ENCODE measurements around the gene CUL4B.

CUL4B gene

DNA sequence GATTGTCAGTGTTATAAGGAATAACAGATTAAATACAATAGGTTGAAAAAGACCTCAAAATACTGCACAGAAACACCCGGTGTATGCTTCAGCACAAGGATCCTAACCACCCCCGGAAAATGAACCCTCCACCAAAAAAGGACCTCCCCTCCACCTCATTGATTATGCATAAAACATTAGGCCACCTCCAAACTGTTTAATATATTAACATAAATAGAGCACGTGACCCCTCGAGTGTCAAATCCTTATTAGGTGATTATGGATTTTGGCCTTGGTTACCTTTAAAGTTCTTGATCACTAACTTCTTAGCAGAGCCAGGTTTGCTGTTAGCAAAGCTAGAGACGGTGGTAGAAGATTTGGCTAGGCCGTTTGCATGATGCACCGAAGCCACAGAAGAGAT lies 958 bp downstream of the CUL4B start:
- no peak for DNase-seq (ENCODE audit: insufficient read length, low spot score)
- TF ChIP-seq, protein P1, sequence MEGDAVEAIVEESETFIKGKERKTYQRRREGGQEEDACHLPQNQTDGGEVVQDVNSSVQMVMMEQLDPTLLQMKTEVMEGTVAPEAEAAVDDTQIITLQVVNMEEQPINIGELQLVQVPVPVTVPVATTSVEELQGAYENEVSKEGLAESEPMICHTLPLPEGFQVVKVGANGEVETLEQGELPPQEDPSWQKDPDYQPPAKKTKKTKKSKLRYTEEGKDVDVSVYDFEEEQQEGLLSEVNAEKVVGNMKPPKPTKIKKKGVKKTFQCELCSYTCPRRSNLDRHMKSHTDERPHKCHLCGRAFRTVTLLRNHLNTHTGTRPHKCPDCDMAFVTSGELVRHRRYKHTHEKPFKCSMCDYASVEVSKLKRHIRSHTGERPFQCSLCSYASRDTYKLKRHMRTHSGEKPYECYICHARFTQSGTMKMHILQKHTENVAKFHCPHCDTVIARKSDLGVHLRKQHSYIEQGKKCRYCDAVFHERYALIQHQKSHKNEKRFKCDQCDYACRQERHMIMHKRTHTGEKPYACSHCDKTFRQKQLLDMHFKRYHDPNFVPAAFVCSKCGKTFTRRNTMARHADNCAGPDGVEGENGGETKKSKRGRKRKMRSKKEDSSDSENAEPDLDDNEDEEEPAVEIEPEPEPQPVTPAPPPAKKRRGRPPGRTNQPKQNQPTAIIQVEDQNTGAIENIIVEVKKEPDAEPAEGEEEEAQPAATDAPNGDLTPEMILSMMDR (IDR thresholded peaks at IDR 0.05; ENCODE audit: insufficient read depth, missing control alignments), result no peak
- FAIRE-seq, result no peak

GRCh38 chrX:120556251-120556650 lies 4.5 kb downstream of the CUL4B start:
- no peak for FAIRE-seq
- DNase-seq (ENCODE audit: insufficient read length, low spot score), result no peak
- TF ChIP-seq, protein P1 (IDR thresholded peaks at IDR 0.05; ENCODE audit: insufficient read depth, missing control alignments), result no peak

DNA sequence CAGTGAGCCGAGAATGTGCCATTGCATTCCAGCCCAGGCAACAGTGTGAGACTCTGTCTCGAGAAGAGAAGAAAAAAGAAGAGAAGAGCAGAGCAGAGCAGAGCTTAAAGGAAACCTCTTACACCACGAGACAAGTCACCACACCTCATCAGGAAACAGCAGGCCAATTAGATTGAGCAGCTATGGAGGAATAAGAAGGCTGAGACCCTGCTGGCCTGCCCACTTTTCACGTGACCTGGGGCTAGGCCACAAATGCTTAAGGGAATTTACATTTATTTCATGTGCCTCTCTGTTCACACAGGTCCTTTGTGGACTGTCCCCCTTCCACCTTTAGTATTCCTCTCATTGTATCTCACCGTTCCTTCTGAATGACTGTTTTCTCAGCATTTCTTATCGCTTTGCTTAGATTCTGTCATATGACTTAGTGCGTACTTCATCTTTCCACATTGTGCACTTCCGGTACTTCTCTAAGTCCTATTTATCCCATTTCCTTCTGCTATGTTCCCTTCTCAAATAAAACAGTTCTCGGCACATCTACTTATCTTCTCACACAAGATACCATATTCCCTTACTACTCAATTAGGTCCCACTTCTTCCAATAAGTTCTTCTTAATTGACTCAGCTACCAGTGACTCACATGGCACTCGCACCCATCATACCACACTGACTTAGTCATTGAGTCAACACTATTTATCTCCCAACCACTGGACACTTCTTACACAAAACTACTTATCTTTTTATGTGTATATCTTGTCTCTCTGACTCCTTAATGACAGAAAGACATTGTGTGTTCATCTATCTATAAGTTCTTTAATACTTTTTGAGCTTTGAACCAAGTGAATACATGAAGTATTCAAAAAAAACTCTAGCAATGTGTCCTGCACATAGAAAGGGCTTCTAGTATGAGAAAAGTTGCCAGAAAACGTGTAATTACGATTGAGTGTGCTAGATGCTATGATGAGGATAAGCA lies 11.0 kb downstream of the CUL4B start:
- TF ChIP-seq, protein P1 (IDR thresholded peaks at IDR 0.05; ENCODE audit: insufficient read depth, missing control alignments), result no peak
- FAIRE-seq, result no peak

GRCh38 chrX:120536061-120536460 lies 24.7 kb downstream of the CUL4B start:
- FAIRE-seq (no peak), DNase-seq (ENCODE audit: insufficient read length, low spot score) (no peak)
- TF ChIP-seq, protein P1 (IDR thresholded peaks at IDR 0.05; ENCODE audit: insufficient read depth, missing control alignments), result no peak

More for the DNA sequence above, 11.0 kb downstream of the CUL4B start:
- DNase-seq (ENCODE audit: insufficient read length, low spot score), result no peak

DNA sequence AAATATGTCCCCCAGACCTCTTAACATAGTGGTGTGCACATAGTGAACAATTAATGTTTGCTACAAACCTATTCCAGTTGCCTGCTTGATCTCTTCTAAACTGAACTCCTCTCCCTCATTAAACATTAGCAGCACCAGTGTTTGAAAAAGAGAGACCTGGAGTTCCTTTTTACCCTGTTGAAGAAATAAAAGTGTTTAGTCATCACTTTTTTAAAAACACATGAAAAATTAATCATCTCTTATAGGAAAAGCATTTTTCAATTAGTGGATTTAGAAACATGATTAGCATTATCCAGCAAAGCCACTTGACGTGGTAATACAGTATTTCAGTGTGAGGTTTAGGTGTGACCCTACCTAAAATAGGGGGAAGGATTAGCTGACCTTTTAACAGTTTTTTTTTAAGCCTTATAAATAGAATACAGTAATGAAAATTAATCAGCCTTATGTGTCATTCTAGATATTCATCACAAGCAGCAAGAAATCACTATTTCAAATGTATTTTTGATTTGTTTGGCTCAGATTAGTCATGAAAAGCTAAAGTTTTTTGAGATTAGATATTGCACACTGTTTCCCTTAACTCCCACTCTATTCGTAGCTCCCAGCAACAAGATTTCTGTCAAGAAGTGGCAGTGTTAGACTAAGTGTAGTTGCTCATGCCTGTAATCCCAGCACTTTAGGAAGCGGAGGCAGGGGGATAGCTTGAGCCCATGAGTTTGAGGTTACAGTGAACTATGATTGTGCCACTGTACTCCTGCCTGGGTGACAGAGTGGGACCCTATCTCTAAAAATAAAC lies 26.2 kb downstream of the CUL4B start:
- TF ChIP-seq, protein P1 (IDR thresholded peaks at IDR 0.05; ENCODE audit: insufficient read depth, missing control alignments), result no peak
- no peak for FAIRE-seq
- DNase-seq (ENCODE audit: insufficient read length, low spot score), result no peak

DNA sequence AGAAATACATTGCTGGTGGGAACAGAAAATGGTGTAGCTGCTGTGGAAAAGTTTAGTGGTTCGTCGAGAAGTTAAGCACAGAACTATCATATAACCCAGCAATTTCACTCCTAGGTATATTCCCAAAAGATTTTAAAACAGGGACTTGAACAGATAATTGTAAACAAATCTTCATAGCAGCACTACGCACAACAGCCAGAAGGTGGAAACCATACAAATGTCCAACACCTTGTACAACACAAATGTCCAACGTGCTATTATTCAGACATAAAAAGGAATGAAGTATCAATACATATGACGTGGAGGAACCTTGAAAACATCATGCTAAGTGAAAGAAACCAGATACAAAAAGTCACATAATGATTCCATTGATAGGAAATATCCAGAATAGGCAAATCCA lies 37.9 kb downstream of the CUL4B start:
- DNase-seq (ENCODE audit: insufficient read length, low spot score) (no peak), FAIRE-seq (peak; percentile 16)
- TF ChIP-seq, protein P1 (IDR thresholded peaks at IDR 0.05; ENCODE audit: insufficient read depth, missing control alignments), result no peak

Measured in D721Med (cell line).